HepG2 (cell line): Measurements from ENCODE around the gene ELP5. TPM values are rescaled to one million over a fixed set of nuclear protein-coding genes. Genes with fewer than 3 reads are reported as not detected.
A peak's percentile ranks its signal among the peaks of the same experiment; 100 is the strongest.

Experiments used
- ATAD3A ChIP-seq: sonication (generic); formaldehyde crosslinking; IDR thresholded peaks from 2 replicates; pipeline ENCODE4 v1.4.0; 2020; ENCODE audit warnings: missing genetic modification reagents
- BCL6 ChIP-seq: IDR thresholded peaks from 2 replicates; pipeline ENCODE4 v1.6.1; 2016; ENCODE audit warnings: missing genetic modification reagents, missing compliant biosample characterization
- CEBPG ChIP-seq: IDR thresholded peaks from 2 replicates; pipeline ENCODE4 v1.6.1; 2016
- CHD4 ChIP-seq: fragments of 200-600 bp; sonication (generic); IDR thresholded peaks from 2 replicates; pipeline ENCODE4 v1.7.0; 2017; ENCODE audit warnings: mild to moderate bottlenecking, low read length, borderline replicate concordance
- DDIT3 ChIP-seq: sonication (generic); formaldehyde crosslinking; IDR thresholded peaks from 2 replicates; pipeline ENCODE4 v1.4.0; 2020; ENCODE audit warnings: mild to moderate bottlenecking, missing genetic modification reagents
- HOXA9 ChIP-seq: sonication (generic); formaldehyde crosslinking; IDR thresholded peaks from 2 replicates; pipeline ENCODE4 v1.8.1; 2022; ENCODE audit warnings: missing genetic modification reagents, mild to moderate bottlenecking, moderate library complexity, borderline replicate concordance
- KLF16 ChIP-seq, 2 experiments: sonication (generic) in 1 of 2; formaldehyde crosslinking in 1 of 2; IDR thresholded peaks; 2 replicates each; pipeline versions ENCODE4 v1.6.1 to v1.8.0; 2016 to 2023; ENCODE audit warnings: missing genetic modification reagents in 2 of 2, missing compliant biosample characterization in 1 of 2
- MEIS1 ChIP-seq: sonication (generic); formaldehyde crosslinking; IDR thresholded peaks from 2 replicates; pipeline ENCODE4 v1.9.0; 2021; ENCODE audit warnings: mild to moderate bottlenecking, missing genetic modification reagents, moderate library complexity, borderline replicate concordance
- NONO ChIP-seq, 2 experiments: fragments of 450-650 bp in 1 of 2; sonication (generic) in 1 of 2; formaldehyde crosslinking in 1 of 2; IDR thresholded peaks in 1 of 2; conservative IDR thresholded peaks in 1 of 2; 2 replicates each; pipeline versions ENCODE4 v1.6.1 to v1.8.0; 2017 to 2022; ENCODE audit warnings: mild to moderate bottlenecking in 1 of 2, missing genetic modification reagents in 1 of 2, moderate library complexity in 1 of 2
- POLR2A ChIP-seq, 2 experiments: IDR thresholded peaks; 2 replicates each; pipeline ENCODE4 v1.6.1; 2011; ENCODE audit warnings: low read depth in 2 of 2, low read length in 2 of 2, mild to moderate bottlenecking in 1 of 2, moderate library complexity in 1 of 2; ENCODE audit not compliant: insufficient read depth in 1 of 2
- RARG ChIP-seq: sonication (generic); formaldehyde crosslinking; IDR thresholded peaks from 2 replicates; pipeline ENCODE4 v1.4.0; 2020; ENCODE audit warnings: low read depth, mild to moderate bottlenecking, missing genetic modification reagents
- ZBED4 ChIP-seq: sonication (generic); formaldehyde crosslinking; IDR thresholded peaks from 2 replicates; pipeline ENCODE4 v1.4.0; 2020; ENCODE audit warnings: missing genetic modification reagents, borderline replicate concordance
- ZC3H13 ChIP-seq: sonication (generic); formaldehyde crosslinking; IDR thresholded peaks from 2 replicates; pipeline ENCODE4 v1.8.1; 2023; ENCODE audit warnings: mild to moderate bottlenecking, missing genetic modification reagents, moderate library complexity
- ZC3H4 ChIP-seq: sonication (generic); formaldehyde crosslinking; IDR thresholded peaks from 2 replicates; pipeline ENCODE4 v1.4.0; 2020; ENCODE audit warnings: missing genetic modification reagents, borderline replicate concordance
- ZNF136 ChIP-seq: sonication (generic); formaldehyde crosslinking; IDR thresholded peaks from 2 replicates; pipeline ENCODE4 v1.8.1; 2022; ENCODE audit warnings: low read depth, mild to moderate bottlenecking, moderate library complexity, missing genetic modification reagents
- ZNF224 ChIP-seq: sonication (generic); formaldehyde crosslinking; IDR thresholded peaks from 2 replicates; pipeline ENCODE4 v1.5.0; 2020; ENCODE audit warnings: mild to moderate bottlenecking, missing genetic modification reagents
- ZNF331 ChIP-seq: sonication (generic); formaldehyde crosslinking; IDR thresholded peaks from 2 replicates; pipeline ENCODE4 v1.4.0; 2020; ENCODE audit warnings: missing genetic modification reagents
- ZNF337 ChIP-seq: sonication (generic); formaldehyde crosslinking; IDR thresholded peaks from 2 replicates; pipeline ENCODE4 v1.5.1; 2020; ENCODE audit warnings: missing genetic modification reagents, low read depth, mild to moderate bottlenecking, borderline replicate concordance
- ZNF446 ChIP-seq: sonication (generic); formaldehyde crosslinking; IDR thresholded peaks from 2 replicates; pipeline ENCODE4 v1.5.0; 2020; ENCODE audit warnings: mild to moderate bottlenecking, missing genetic modification reagents
- ZNF549 ChIP-seq: sonication (generic); formaldehyde crosslinking; IDR thresholded peaks from 2 replicates; pipeline ENCODE4 v1.5.0; 2020; ENCODE audit warnings: missing genetic modification reagents
- ZNF550 ChIP-seq: sonication (generic); formaldehyde crosslinking; IDR thresholded peaks from 2 replicates; pipeline ENCODE4 v1.4.0; 2020; ENCODE audit warnings: mild to moderate bottlenecking, missing genetic modification reagents, borderline replicate concordance
- ZNF563 ChIP-seq: sonication (generic); formaldehyde crosslinking; IDR thresholded peaks from 2 replicates; pipeline ENCODE4 v1.8.0; 2022; ENCODE audit warnings: mild to moderate bottlenecking, moderate library complexity, missing genetic modification reagents
- ZNF704 ChIP-seq: sonication (generic); formaldehyde crosslinking; IDR thresholded peaks from 2 replicates; pipeline ENCODE4 v1.8.1; 2023; ENCODE audit warnings: mild to moderate bottlenecking, inconsistent platforms, moderate library complexity, missing genetic modification reagents, borderline replicate concordance
- ZNF792 ChIP-seq: IDR thresholded peaks from 2 replicates; pipeline ENCODE4 v1.6.1; 2016
- polyA plus RNA-seq, 8 experiments: library from polyadenylated mRNA; depleted of rRNA in 3 of 8; stranded (reverse) in 7 of 8; unstranded in 1 of 8; fragments of >200 nt; fragmentation: Illumina TruSeq in 4 of 8; extraction: Trizol in 4 of 8; gene quantifications; 2 replicates each; pipeline versions ENCODE4 v1.2.1 to v1.2.3, GENCODE V29; 2011 to 2016; ENCODE audit warnings: low read depth in 4 of 8, missing spikeins in 1 of 8, mixed read lengths in 1 of 8; ENCODE audit not compliant: insufficient read depth in 1 of 8
- total RNA-seq, 5 experiments: library from RNA; depleted of rRNA; stranded (reverse); fragments of >200 nt; fragmentation: Illumina TruSeq; extraction: Trizol; gene quantifications; 2 replicates each; pipeline ENCODE4 v1.2.3, GENCODE V29; 2016; ENCODE audit warnings: low read depth in 1 of 5

ELP5 gene
- total and polyA plus RNA-seq, 2 of the 13 experiments (the other 11 are each of a cell fraction or from before 2014, with no cell fraction given) = 67.6 to 69.8 TPM

- TF ChIP-seq ZNF136 (no peak), ZNF337 (CRISPR knock-in tag) (no peak), ZNF331 (CRISPR knock-in tag) (no peak), ATAD3A (CRISPR knock-in tag) (no peak), ZNF224 (CRISPR knock-in tag) (no peak), ZNF792 (CRISPR knock-in tag) (no peak), DDIT3 (CRISPR knock-in tag) (no peak), ZNF704 (CRISPR knock-in tag) (no peak), KLF16 (CRISPR knock-in tag; IDR thresholded peaks at IDR 0.05) (no peak), NONO (IDR thresholded peaks at IDR 0.05) (no peak), NONO (CRISPR knock-in tag; conservative IDR thresholded peaks at IDR 0.05) (no peak), HOXA9 (CRISPR knock-in tag) (no peak), CEBPG (CRISPR knock-in tag) (no peak), MEIS1 (no peak), ZNF563 (peak; percentile 54; the same call in 1 of the 2 replicates), ZC3H13 (CRISPR knock-in tag) (peak; percentile 68; the same call in 1 of the 2 replicates), ZNF549 (CRISPR knock-in tag) (no peak), ZNF550 (CRISPR knock-in tag) (no peak), CHD4 (no peak), ZC3H4 (CRISPR knock-in tag) (no peak; the same call in 1 of the 2 replicates), POLR2A (IDR thresholded peaks at IDR 0.05; ENCODE audit: insufficient read depth in 1 of 2, low read depth in 2 of 2, low read length in 2 of 2) (peak in 1 of 2 experiments; percentile 61; a peak in 2 of 4 replicates), ZBED4 (no peak), ZNF446 (CRISPR knock-in tag) (no peak), RARG (CRISPR knock-in tag) (no peak; the same call in 1 of the 2 replicates), BCL6 (CRISPR knock-in tag) (no peak)
Observed at GRCh38 chr17:7307686-7308624, 55.9 kb downstream of the ELP5 start (continued).
